Mesendoderm (in vitro differentiated cells): ENCODE data around the gene GLA. TPM values are rescaled to one million over a fixed set of nuclear protein-coding genes. Genes with fewer than 3 reads are reported as not detected.

Source experiments
- DNase-seq: peaks from one replicate; pipeline ENCODE4 v3.0.0; 2013
- H2AK5ac ChIP-seq: 2 replicates; pipeline ENCODE4 v1.6.1; 2013; ENCODE audit warnings: low read length, inconsistent platforms
- H2BK120ac ChIP-seq: 2 replicates; pipeline ENCODE4 v1.6.1; 2013; ENCODE audit warnings: low read depth, mild to moderate bottlenecking, low read length, moderate library complexity, mixed read lengths
- H2BK15ac ChIP-seq: replicated peaks from 2 replicates; pipeline ENCODE4 v1.6.1; 2013; ENCODE audit warnings: low read depth, mild to moderate bottlenecking, moderate library complexity
- H2BK5ac ChIP-seq: 2 replicates; pipeline ENCODE4 v1.6.1; 2013; ENCODE audit warnings: low read length, inconsistent platforms
- H3K18ac ChIP-seq: 2 replicates; pipeline ENCODE4 v1.6.1; 2013; ENCODE audit warnings: mild to moderate bottlenecking, low read length, mixed read lengths
- H3K23ac ChIP-seq: one replicate; pipeline ENCODE4 v1.6.1; 2013; ENCODE audit warnings: low read length
- H3K27ac ChIP-seq: 2 replicates; pipeline ENCODE4 v1.5.1; 2013; ENCODE audit warnings: low read depth, mild to moderate bottlenecking, inconsistent platforms, low read length, moderate library complexity
- H3K27me3 ChIP-seq: 2 replicates; pipeline ENCODE4 v1.6.1; 2013; ENCODE audit warnings: low read length, control low read depth, mild to moderate bottlenecking, inconsistent platforms; ENCODE audit not compliant: insufficient read depth, poor library complexity
- H3K36me3 ChIP-seq: 2 replicates; pipeline ENCODE4 v1.6.1; 2013; ENCODE audit warnings: low read length, inconsistent platforms; ENCODE audit not compliant: control insufficient read depth, insufficient read depth
- H3K4ac ChIP-seq: one replicate; pipeline ENCODE4 v1.6.1; 2013; ENCODE audit warnings: low read depth, mild to moderate bottlenecking, low read length, moderate library complexity
- H3K4me1 ChIP-seq: 2 replicates; pipeline ENCODE4 v1.6.1; 2013; ENCODE audit warnings: low read depth, low read length, inconsistent platforms; ENCODE audit not compliant: control insufficient read depth
- H3K4me2 ChIP-seq: 2 replicates; pipeline ENCODE4 v1.6.1; 2013; ENCODE audit warnings: low read length
- H3K4me3 ChIP-seq: 2 replicates; pipeline ENCODE4 v1.5.1; 2013; ENCODE audit warnings: mild to moderate bottlenecking, low read length
- H3K56ac ChIP-seq: one replicate; pipeline ENCODE4 v1.6.1; 2013; ENCODE audit warnings: low read length
- H3K79me1 ChIP-seq: 2 replicates; pipeline ENCODE4 v1.6.1; 2013; ENCODE audit warnings: low read length, inconsistent platforms
- H3K79me2 ChIP-seq: 2 replicates; pipeline ENCODE4 v1.6.1; 2013; ENCODE audit warnings: mild to moderate bottlenecking, low read length; ENCODE audit not compliant: control insufficient read depth, insufficient read depth
- H3K9ac ChIP-seq: 2 replicates; pipeline ENCODE4 v1.6.1; 2013; ENCODE audit warnings: low read length, inconsistent platforms
- H4K5ac ChIP-seq: one replicate; pipeline ENCODE4 v1.6.1; 2013; ENCODE audit warnings: low read length
- H4K8ac ChIP-seq: one replicate; pipeline ENCODE4 v1.6.1; 2013; ENCODE audit warnings: low read depth, mild to moderate bottlenecking, control low read depth, low read length, moderate library complexity
- WGBS: extraction: QIAGEN DNeasy Blood & Tissue Kit; methylation state at CpG from one replicate; pipeline ENCODE4 v1.1.7; 2013; ENCODE audit warnings: low lambda C conversion rate, missing lambda C conversion rate; ENCODE audit not compliant: insufficient coverage; ENCODE audit errors: extremely low coverage; 5-methylcytosine and 5-hydroxymethylcytosine counted together
- polyA plus RNA-seq, 2 experiments: library from polyadenylated mRNA; stranded (reverse); fragments of 200-250 nt; gene quantifications; one replicate each; pipeline ENCODE4 v1.2.3, GENCODE V29; 2013

The GLA gene
- polyA plus RNA-seq (2013, experiment 1 of 2) = 31.3 TPM
- 32.2 TPM for polyA plus RNA-seq (2013, experiment 2 of 2)

DNA sequence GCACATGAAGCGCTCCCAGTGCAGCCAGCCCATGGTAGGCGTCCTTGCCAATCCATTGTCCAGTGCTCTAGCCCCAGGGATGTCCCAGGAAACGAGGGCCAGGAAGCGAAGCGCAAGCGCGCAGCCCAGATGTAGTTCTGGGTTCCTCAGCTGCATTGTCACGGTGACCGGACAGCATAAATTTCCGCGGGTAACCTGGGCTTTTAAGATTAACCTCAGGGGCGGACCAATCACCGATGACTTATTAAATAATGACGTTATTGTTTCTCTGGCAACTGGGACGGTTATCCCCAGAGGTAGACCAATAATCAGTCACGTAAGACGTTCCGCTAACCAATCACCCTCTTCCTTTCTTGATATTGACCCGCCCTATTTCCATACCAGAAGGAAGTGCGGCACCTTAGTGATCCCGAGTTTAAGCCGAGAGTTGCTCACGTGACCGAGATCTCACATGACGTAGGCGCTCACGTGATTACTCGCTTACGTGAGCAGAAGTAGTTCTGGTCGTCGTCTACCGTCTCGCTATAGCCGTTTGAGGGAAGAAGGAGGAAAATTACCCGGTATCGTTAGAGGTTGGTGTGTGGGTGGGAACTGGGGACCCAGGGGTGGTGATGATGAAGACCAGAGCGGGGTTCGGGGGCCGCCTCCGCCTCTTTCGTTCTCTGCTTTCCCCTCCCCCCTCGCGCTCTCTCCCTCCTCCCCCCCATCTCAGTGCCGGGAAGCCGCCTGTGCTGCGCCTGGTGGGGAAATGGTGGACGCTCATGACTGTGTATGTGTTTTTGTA lies at the start of gene GLA, which contains the start of gene HNRNPH2:
GLA (minus strand) TSS at position 178 of the 784 bp plus-strand sequence; CDS start at position 156, 22 bp downstream.
HNRNPH2 (plus strand) TSS at position 475 of the 784 bp plus-strand sequence. CDS start 3,767 bp downstream, outside the sequence.
- Histone ChIP-seq H3K4me3 (peak within 1 kb of the TSS; percentile 82), H4K8ac (no peak within 1 kb of the TSS)
- no CpG with 5 or more reads among the region's 47 CpGs for WGBS

GRCh38 chrX:101452056-101452455 lies 44.3 kb upstream of the GLA start:
- H3K23ac ChIP-seq = no peak overlapping the region
- H3K79me2 ChIP-seq = no peaks in the 10 kb centered on the region
- WGBS = no CpG with 5 or more reads among the region's 3 CpGs
- H3K27me3 ChIP-seq = no peaks in the 10 kb centered on the region
- H3K4ac ChIP-seq = no peak overlapping the region
- H2BK120ac ChIP-seq = no peak overlapping the region
- H3K56ac ChIP-seq = no peak overlapping the region
- no peaks in the 10 kb centered on the region for H3K79me1 ChIP-seq
- no peaks in the 10 kb centered on the region for H3K4me1 ChIP-seq
- H3K4me2 ChIP-seq = no peak overlapping the region
- H3K27ac ChIP-seq = no peak overlapping the region
- no peak overlapping the region for H4K8ac ChIP-seq
- H2AK5ac ChIP-seq = no peak overlapping the region
- no peak overlapping the region for H4K5ac ChIP-seq
- no peak for DNase-seq
- no peak overlapping the region for H2BK15ac ChIP-seq
- no peak overlapping the region for H3K9ac ChIP-seq
- no peak overlapping the region for H3K18ac ChIP-seq
- no peaks in the 10 kb centered on the region for H3K36me3 ChIP-seq
- H2BK5ac ChIP-seq = no peak overlapping the region
- H3K4me3 ChIP-seq = no peak overlapping the region

More for the DNA sequence above, at the start of gene GLA, which contains the start of gene HNRNPH2:
- H3K79me1 ChIP-seq = peaks cover 2% of the 10 kb centered on the region
- H4K5ac ChIP-seq = no peak within 1 kb of the TSS
- no peak within 1 kb of the TSS for H2AK5ac ChIP-seq
- H3K23ac ChIP-seq = no peak within 1 kb of the TSS
- H3K4me1 ChIP-seq = no peaks in the 10 kb centered on the region
- no peak within 1 kb of the TSS for H2BK15ac ChIP-seq
- peak within 1 kb of the TSS; percentile 45 for H2BK120ac ChIP-seq
- H3K36me3 ChIP-seq = no peaks in the 10 kb centered on the region
- no peak within 1 kb of the TSS for H3K4ac ChIP-seq
- peak within 1 kb of the TSS; percentile 82 for H3K9ac ChIP-seq
- peak within 1 kb of the TSS; percentile 76 for H3K27ac ChIP-seq
- peak within 1 kb of the TSS; percentile 54 for H3K4me2 ChIP-seq
- DNase-seq = peak; percentile 99
- peak within 1 kb of the TSS; percentile 91 for H3K56ac ChIP-seq
- no peak within 1 kb of the TSS for H2BK5ac ChIP-seq
- no peaks in the 10 kb centered on the region for H3K27me3 ChIP-seq
- peaks cover 25% of the 10 kb centered on the region for H3K79me2 ChIP-seq
- peak within 1 kb of the TSS; percentile 18 for H3K18ac ChIP-seq

DNA sequence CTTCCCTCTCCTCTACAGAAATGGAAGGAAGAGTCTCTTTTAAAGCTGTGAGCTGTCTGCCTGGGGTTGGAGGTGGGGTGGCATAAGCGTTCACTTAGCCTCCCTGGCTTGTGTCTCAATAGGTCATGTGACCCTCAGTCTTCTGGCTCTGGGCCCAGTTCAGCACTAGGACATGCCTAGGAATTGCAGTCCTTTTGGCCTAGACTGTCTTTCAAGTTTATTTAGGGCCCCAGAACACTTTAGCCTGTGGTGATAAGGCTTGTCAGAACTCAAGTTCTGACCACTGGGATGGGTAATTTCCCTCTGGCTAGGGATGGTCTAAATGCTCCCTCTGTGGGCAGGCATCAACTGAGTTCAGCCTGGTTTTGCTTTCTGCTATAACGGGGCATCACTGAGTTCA lies 43.2 kb upstream of the GLA start:
- Histone ChIP-seq H3K4me2 (no peak overlapping the region), H2BK5ac (no peak overlapping the region), H3K23ac (no peak overlapping the region), H3K79me2 (no peaks in the 10 kb centered on the region), H3K36me3 (no peaks in the 10 kb centered on the region), H3K4me3 (no peak overlapping the region), H2BK15ac (no peak overlapping the region), H2BK120ac (no peak overlapping the region), H3K4me1 (no peaks in the 10 kb centered on the region), H3K56ac (no peak overlapping the region), H3K4ac (no peak overlapping the region), H3K27ac (no peak overlapping the region), H3K79me1 (no peaks in the 10 kb centered on the region), H4K5ac (no peak overlapping the region), H4K8ac (no peak overlapping the region), H3K27me3 (no peaks in the 10 kb centered on the region), H3K9ac (no peak overlapping the region), H2AK5ac (no peak overlapping the region), H3K18ac (no peak overlapping the region)
- no peak for DNase-seq
- no CpG with 5 or more reads among the region's 2 CpGs for WGBS

GRCh38 chrX:101450085-101450484 lies 42.4 kb upstream of the GLA start:
- no peaks in the 10 kb centered on the region for H3K4me1 ChIP-seq
- no peaks in the 10 kb centered on the region for H3K27me3 ChIP-seq
- no CpG with 5 or more reads among the region's 2 CpGs for WGBS
- no peak overlapping the region for H2AK5ac ChIP-seq
- no peak overlapping the region for H3K4ac ChIP-seq
- H3K36me3 ChIP-seq = no peaks in the 10 kb centered on the region
- no peak overlapping the region for H3K4me3 ChIP-seq
- no peak overlapping the region for H3K9ac ChIP-seq
- no peak overlapping the region for H3K18ac ChIP-seq
- H3K79me1 ChIP-seq = no peaks in the 10 kb centered on the region
- no peaks in the 10 kb centered on the region for H3K79me2 ChIP-seq
- H2BK120ac ChIP-seq = no peak overlapping the region
- no peak overlapping the region for H3K4me2 ChIP-seq
- no peak overlapping the region for H3K23ac ChIP-seq
- no peak overlapping the region for H2BK15ac ChIP-seq
- DNase-seq = no peak
- H4K8ac ChIP-seq = no peak overlapping the region
- no peak overlapping the region for H3K27ac ChIP-seq
- H3K56ac ChIP-seq = no peak overlapping the region
- no peak overlapping the region for H4K5ac ChIP-seq
- no peak overlapping the region for H2BK5ac ChIP-seq

DNA sequence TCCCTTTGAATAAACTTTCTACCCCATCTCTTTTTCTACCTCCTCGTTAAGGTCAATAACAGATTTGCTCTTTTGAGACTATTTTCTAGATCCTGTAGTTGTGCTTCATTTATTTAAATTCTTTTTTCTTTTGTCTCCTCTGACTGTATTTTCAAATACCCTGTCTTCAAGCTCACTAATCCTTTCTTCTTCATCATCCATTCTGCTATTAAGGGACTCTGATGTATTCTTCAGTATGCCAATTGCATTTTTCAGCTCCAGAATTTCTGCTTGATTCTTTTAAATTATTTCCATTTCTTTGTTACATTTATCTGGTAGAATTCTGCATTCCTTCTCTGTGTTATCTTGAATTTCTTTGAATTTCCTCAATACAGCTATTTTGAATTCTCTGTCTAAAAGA lies 41.6 kb upstream of the GLA start:
- Histone ChIP-seq H3K27me3 (no peaks in the 10 kb centered on the region), H2AK5ac (no peak overlapping the region), H3K36me3 (no peaks in the 10 kb centered on the region), H3K18ac (no peak overlapping the region), H4K8ac (no peak overlapping the region), H3K23ac (no peak overlapping the region), H3K79me2 (no peaks in the 10 kb centered on the region), H3K4ac (no peak overlapping the region), H3K79me1 (no peaks in the 10 kb centered on the region), H3K4me1 (no peaks in the 10 kb centered on the region), H3K4me3 (no peak overlapping the region), H3K56ac (no peak overlapping the region), H2BK15ac (no peak overlapping the region), H3K4me2 (no peak overlapping the region), H3K9ac (no peak overlapping the region), H2BK120ac (no peak overlapping the region), H3K27ac (no peak overlapping the region), H2BK5ac (no peak overlapping the region), H4K5ac (no peak overlapping the region)
- WGBS = no CpG with 5 or more reads among the region's 1 CpG
- no peak for DNase-seq
